GM11168 (cell line): ENCODE measurements around the gene SLC5A4.
"Not testable (repeated sequence)": the region's sequence is repeated elsewhere in the genome, so short reads cannot be mapped to it uniquely, and the experiment has no call there.

Experiments used
- in situ Hi-C: fragments of 300-500 bp; cut with MboI; formaldehyde crosslinking; loops from one replicate; pipeline ENCODE4 v1.12.0; 2022; ENCODE audit warnings: low sequenced_read_pairs; ENCODE audit not compliant: unreplicated experiment

The SLC5A4 gene

GRCh38 chr22:32202539-32203180, 52.5 kb downstream of the SLC5A4 start:
- in situ Hi-C loops: no loop called here

- in situ Hi-C loops: no loop called here
Observed at GRCh38 chr22:32202161-32202538, 53.0 kb downstream of the SLC5A4 start.

- in situ Hi-C loops: no loop called here
Observed at GRCh38 chr22:32200752-32201151, 54.4 kb downstream of the SLC5A4 start.

GRCh38 chr22:32199961-32200360, 55.2 kb downstream of the SLC5A4 start:
- in situ Hi-C loops: no loop called here

- in situ Hi-C loops: no loop called here
Observed at GRCh38 chr22:32199341-32199740, 55.8 kb downstream of the SLC5A4 start.

- in situ Hi-C loops: not testable (repeated sequence)
Observed at GRCh38 chr22:32197553-32198226, 57.5 kb downstream of the SLC5A4 start.

- in situ Hi-C loops: not testable (repeated sequence)
Observed at GRCh38 chr22:32195900-32196299, 59.2 kb downstream of the SLC5A4 start.

GRCh38 chr22:32193346-32193745, 61.8 kb downstream of the SLC5A4 start:
- in situ Hi-C loops: not testable (repeated sequence)

GRCh38 chr22:32191021-32191420, 64.1 kb downstream of the SLC5A4 start:
- in situ Hi-C loops: not testable (repeated sequence)

GRCh38 chr22:32185821-32186220, 69.3 kb downstream of the SLC5A4 start:
- in situ Hi-C loops: no loop called here

- in situ Hi-C loops: no loop called here
Observed at GRCh38 chr22:32183625-32184024, 71.5 kb downstream of the SLC5A4 start.

GRCh38 chr22:32181043-32181442, 74.1 kb downstream of the SLC5A4 start:
- in situ Hi-C loops: no loop called here

- in situ Hi-C loops: no loop called here
Observed at GRCh38 chr22:32177221-32177765, 77.9 kb downstream of the SLC5A4 start.

- in situ Hi-C loops: no loop called here
Observed at GRCh38 chr22:32175683-32176644, 79.2 kb downstream of the SLC5A4 start.

GRCh38 chr22:32175115-32175514, 80.0 kb downstream of the SLC5A4 start:
- in situ Hi-C loops: no loop called here
